Panc1 (cell line): Measurements from ENCODE around the gene KCNF1. TPM values are rescaled to one million over a fixed set of nuclear protein-coding genes. Genes with fewer than 3 reads are reported as not detected.

Source experiments
- ATAC-seq: fragments of 200-7000 bp; cut with Tn5 transposase; 2 replicates; pipeline ENCODE4 v1.9.1; 2020; ENCODE audit warnings: mild to moderate bottlenecking, moderate library complexity
- BruUV-seq: library from RNA; stranded (reverse); fragments of 400-500 nt; replicated peaks from 2 replicates; lab custom pipeline; 2021; lab: Mats Ljungman, UMichigan
- CTCF ChIA-PET: fragments of 300-600 bp; sonication (Branson Sonifier 250); formaldehyde crosslinking; loops from one replicate; lab custom pipeline; 2022; ENCODE audit warnings: antibody characterized with exemption; lab: Charles Lee
- POLR2A ChIA-PET: fragments of 300-600 bp; sonication (Branson Sonifier 250); formaldehyde crosslinking; loops from one replicate; lab custom pipeline; 2022; ENCODE audit warnings: antibody characterized with exemption; lab: Charles Lee
- DNase-seq: peaks from one replicate; pipeline ENCODE4 v3.0.0-alpha.2; 2010; ENCODE audit warnings: low read depth, low spot score
- H3K27ac ChIP-seq: 2 replicates; pipeline ENCODE4 v1.5.1; 2011; ENCODE audit warnings: mild to moderate bottlenecking, low read length, inconsistent platforms
- H3K27me3 ChIP-seq: fragments of 200-500 bp; sonication (Bioruptor generic); 2 replicates; pipeline ENCODE4 v1.6.0; 2014; ENCODE audit warnings: low read length, inconsistent platforms; ENCODE audit not compliant: control insufficient read depth, insufficient read depth
- H3K36me3 ChIP-seq: fragments of 200-500 bp; sonication (Bioruptor generic); 2 replicates; pipeline ENCODE4 v1.5.1; 2014; ENCODE audit warnings: inconsistent platforms, mild to moderate bottlenecking, low read length, moderate library complexity; ENCODE audit not compliant: control insufficient read depth, insufficient read depth
- H3K4me1 ChIP-seq: 2 replicates; pipeline ENCODE4 v1.5.1; 2011; ENCODE audit warnings: inconsistent platforms, mild to moderate bottlenecking, low read length, moderate library complexity; ENCODE audit not compliant: control insufficient read depth, insufficient read depth
- H3K4me3 ChIP-seq, 2 experiments: 2 replicates each; pipeline ENCODE4 v1.5.1; 2011 to 2012; ENCODE audit warnings: low read depth in 2 of 2, low read length in 2 of 2, mild to moderate bottlenecking in 2 of 2, inconsistent platforms in 1 of 2, moderate library complexity in 1 of 2
- H3K9me3 ChIP-seq: fragments of 200-500 bp; sonication (Bioruptor generic); 2 replicates; pipeline ENCODE4 v1.5.1; 2014; ENCODE audit warnings: low read depth, mild to moderate bottlenecking, inconsistent platforms, low read length, moderate library complexity; ENCODE audit not compliant: control insufficient read depth, insufficient read depth
- CTCF ChIP-seq: fragments of 450-650 bp; IDR thresholded peaks from 2 replicates; pipeline ENCODE4 v1.5.1; 2017; ENCODE audit warnings: mild to moderate bottlenecking
- POLR2AphosphoS5 ChIP-seq: IDR thresholded peaks from 2 replicates; pipeline ENCODE4 v1.6.1; 2012; ENCODE audit warnings: mild to moderate bottlenecking, low read depth, low read length, moderate library complexity
- REST ChIP-seq, 2 experiments: IDR thresholded peaks; 2 replicates each; pipeline ENCODE4 v1.6.1; 2011 to 2012; ENCODE audit warnings: low read depth in 2 of 2, control low read depth in 1 of 2, low read length in 1 of 2, mild to moderate bottlenecking in 1 of 2, moderate library complexity in 1 of 2; ENCODE audit not compliant: insufficient read depth in 1 of 2
- SIN3A ChIP-seq: IDR thresholded peaks from 2 replicates; pipeline ENCODE4 v1.6.1; 2012; ENCODE audit warnings: low read depth, mild to moderate bottlenecking, low read length, moderate library complexity, borderline replicate concordance; ENCODE audit not compliant: insufficient read depth
- TCF7L2 ChIP-seq: IDR thresholded peaks from 2 replicates; pipeline ENCODE4 v1.6.1; 2011; ENCODE audit warnings: mild to moderate bottlenecking, low read depth, low read length, inconsistent platforms
- in situ Hi-C: cut with HindIII; loops from 2 replicates; pipeline ENCODE4 v1.10.0; 2016; ENCODE audit warnings: low sequenced_read_pairs, low pct_unique_long_range_greater_than_20kb
- intact Hi-C: fragments of 100-400 bp; cut with micrococcal nuclease; formaldehyde crosslinking; loops from one replicate; pipeline ENCODE4 v1.10.0; 2022; ENCODE audit not compliant: unreplicated experiment
- total RNA-seq: library from RNA; stranded (reverse); gene quantifications from one replicate; pipeline ENCODE4 v1.2.1, GENCODE V29; 2021; ENCODE audit not compliant: unreplicated experiment

KCNF1 gene
- total RNA-seq, 1 experiment from 2014 or later: 0.39 TPM

GRCh38 chr2:10883801-10884478, 27.8 kb upstream of the KCNF1 start:
- intact Hi-C loops (no loop called here), in situ Hi-C loops (no loop called here)
- no peak for TF ChIP-seq REST (IDR thresholded peaks at IDR 0.05; ENCODE audit: insufficient read depth in 1 of 2, low read depth in 2 of 2, low read length in 1 of 2)
- TF ChIP-seq POLR2AphosphoS5: no peak
- TF ChIP-seq TCF7L2: no peak
- TF ChIP-seq CTCF: no peak
- TF ChIP-seq SIN3A: no peak
- POLR2A ChIA-PET: interaction anchor here (0.6 kb wide), 1 partner anchor 534 kb away, joined by 3 read pairs; no protein-coding TSS in a partner anchor
- BruUV-seq: no TSS peak
- no peak overlapping the region for H3K4me3 ChIP-seq
- CTCF ChIA-PET: no interaction called here
- peaks cover 3% of the 10 kb centered on the region; the same call in 1 of the 2 replicates for H3K27me3 ChIP-seq
- H3K9me3 ChIP-seq: no peaks in the 10 kb centered on the region
- DNase-seq (no peak), ATAC-seq (no peak)
- H3K27ac ChIP-seq: no peak overlapping the region
- H3K36me3 ChIP-seq: no peaks in the 10 kb centered on the region
- H3K4me1 ChIP-seq: no peaks in the 10 kb centered on the region

DNA sequence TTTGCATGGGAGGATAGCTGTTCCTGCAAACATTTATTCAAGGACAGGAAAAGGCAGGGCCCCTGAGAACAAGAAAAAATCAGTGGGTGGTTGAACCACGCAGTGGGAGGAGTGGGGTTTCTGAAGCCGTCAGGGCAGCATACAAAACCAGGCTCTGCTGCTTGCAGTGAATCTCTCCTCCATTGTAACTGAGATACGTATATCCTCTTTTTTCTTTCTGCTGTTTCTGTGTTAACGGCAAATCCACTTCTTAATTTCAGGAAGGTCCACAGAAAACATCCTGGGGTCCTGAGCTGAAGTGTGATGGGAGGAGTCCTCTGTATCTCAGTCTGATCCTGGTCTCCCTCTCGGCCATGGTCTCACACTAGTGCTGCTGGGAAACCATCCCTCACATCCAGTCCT, 27.2 kb upstream of the KCNF1 start:
- no TSS peak for BruUV-seq
- DNase-seq (no peak), ATAC-seq (no peak)
- no peaks in the 10 kb centered on the region for H3K4me1 ChIP-seq
- no peak overlapping the region for H3K4me3 ChIP-seq
- in situ Hi-C loops: no loop called here
- ChIA-PET CTCF (no interaction called here), POLR2A (interaction anchor here (0.6 kb wide), 1 partner anchor 534 kb away, joined by 3 read pairs; no protein-coding TSS in a partner anchor)
- H3K27me3 ChIP-seq: peaks cover 3% of the 10 kb centered on the region; the same call in 1 of the 2 replicates
- intact Hi-C loops: no loop called here
- H3K27ac ChIP-seq: no peak overlapping the region
- TF ChIP-seq SIN3A: no peak
- no peak for TF ChIP-seq REST (IDR thresholded peaks at IDR 0.05; ENCODE audit: insufficient read depth in 1 of 2, low read depth in 2 of 2, low read length in 1 of 2)
- TF ChIP-seq TCF7L2: no peak
- no peak for TF ChIP-seq CTCF
- TF ChIP-seq POLR2AphosphoS5: no peak
- no peaks in the 10 kb centered on the region for H3K36me3 ChIP-seq
- H3K9me3 ChIP-seq: no peaks in the 10 kb centered on the region
